Measurements from ENCODE around the gene CHRNA1. TPM values are rescaled to one million over a fixed set of nuclear protein-coding genes. Genes with fewer than 3 reads are reported as not detected.

CHRNA1 gene
- total and polyA plus RNA-seq, 4 donors, result 2.0 TPM; not detected in 3

DNA sequence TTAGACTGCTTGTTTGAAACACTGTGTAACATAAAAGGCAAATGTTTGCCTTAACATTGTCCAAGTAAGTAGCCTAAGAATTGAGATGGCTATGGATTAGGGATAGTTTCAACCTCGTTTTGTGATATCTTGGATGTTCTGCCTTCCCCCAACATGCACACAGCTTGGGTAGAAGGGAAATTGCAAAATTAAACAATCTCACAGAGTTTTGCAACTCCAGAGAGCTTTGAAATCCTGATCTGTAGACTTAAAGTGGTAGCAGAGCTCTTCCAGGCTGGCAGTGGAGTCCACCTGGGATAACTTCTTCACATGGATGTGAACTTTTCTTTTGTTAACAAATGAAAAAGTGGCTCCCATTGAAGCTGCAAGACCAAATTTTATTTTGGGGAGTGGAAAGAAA is 59.6 kb downstream of the CHRNA1 start:
- H3K27me3 ChIP-seq (ENCODE audit: control insufficient read depth in 1 of 2, insufficient read depth in 2 of 2, low read length in 1 of 2), result no peaks in the 10 kb centered on the region
- no peaks in the 10 kb centered on the region for H3K4me1 ChIP-seq (ENCODE audit: control insufficient read depth in 1 of 2, insufficient read depth in 2 of 2, low read length in 2 of 2)
- no peak for DNase-seq
- intact Hi-C loops (cut with DNase I), result no loop called here
- no peaks in the 10 kb centered on the region for H3K36me3 ChIP-seq (ENCODE audit: control insufficient read depth in 1 of 2, insufficient read depth in 2 of 2, low read length in 1 of 2)
- H3K9me3 ChIP-seq (ENCODE audit: control insufficient read depth, low read length), result no peaks in the 10 kb centered on the region
- no peak overlapping the region for H3K4me3 ChIP-seq (ENCODE audit: low read length in 2 of 2)
- H3K27ac ChIP-seq (ENCODE audit: low read depth in 1 of 2, low read length in 2 of 2), result no peak overlapping the region
- WGBS, 2 donors, result 34 to 51% methylated on average over 1 of the region's 1 CpG
- no peak for ATAC-seq (ENCODE audit: low FRiP score)

DNA sequence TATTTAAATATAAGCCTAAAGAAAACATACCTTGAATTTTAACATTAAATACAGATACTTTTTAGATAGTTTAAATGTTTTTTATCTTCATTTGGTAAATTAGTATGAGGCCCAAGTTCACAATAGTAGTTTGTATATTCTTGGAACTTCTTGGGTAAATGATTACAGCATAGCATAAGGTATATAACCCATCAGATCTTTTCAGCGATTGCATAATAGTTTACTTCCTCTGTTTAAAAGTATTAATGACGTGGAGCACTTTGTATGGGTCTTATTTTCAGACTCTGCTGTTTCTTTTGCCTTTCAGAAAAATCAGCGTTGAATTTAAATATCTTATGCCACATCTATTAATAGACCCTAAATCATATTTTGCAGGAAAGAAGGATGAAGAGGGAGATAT is 60.2 kb downstream of the CHRNA1 start:
- Histone ChIP-seq H3K27ac (ENCODE audit: low read depth in 1 of 2, low read length in 2 of 2) (no peak overlapping the region), H3K4me3 (ENCODE audit: low read length in 2 of 2) (no peak overlapping the region), H3K4me1 (ENCODE audit: control insufficient read depth in 1 of 2, insufficient read depth in 2 of 2, low read length in 2 of 2) (no peaks in the 10 kb centered on the region), H3K27me3 (ENCODE audit: control insufficient read depth in 1 of 2, insufficient read depth in 2 of 2, low read length in 1 of 2) (no peaks in the 10 kb centered on the region), H3K36me3 (ENCODE audit: control insufficient read depth in 1 of 2, insufficient read depth in 2 of 2, low read length in 1 of 2) (no peaks in the 10 kb centered on the region), H3K9me3 (ENCODE audit: control insufficient read depth, low read length) (no peaks in the 10 kb centered on the region)
- no peak for DNase-seq
- 55 to 57% methylated on average over 3 of the region's 3 CpGs for WGBS, 2 donors
- intact Hi-C loops (cut with DNase I), result no loop called here
- ATAC-seq (ENCODE audit: low FRiP score), result no peak

DNA sequence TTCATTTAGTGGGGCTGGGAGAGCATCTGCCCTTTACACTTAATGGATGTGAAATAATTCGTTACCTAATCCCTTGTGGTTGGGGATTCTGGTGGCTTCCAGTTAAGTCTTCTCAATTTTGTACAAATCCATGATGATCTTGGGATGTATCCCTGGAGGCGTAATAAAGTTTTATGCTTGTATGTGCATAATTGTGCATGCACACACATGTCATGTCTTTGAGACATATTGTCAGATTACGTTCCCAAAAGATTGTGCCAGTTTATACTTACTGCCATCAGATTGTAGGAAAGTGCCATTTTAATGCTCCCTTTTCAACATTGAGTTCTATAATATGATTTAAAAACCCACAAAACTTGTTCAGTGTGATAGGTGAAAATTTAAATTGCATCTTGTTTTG is 60.8 kb downstream of the CHRNA1 start:
- Histone ChIP-seq H3K27ac (ENCODE audit: low read depth in 1 of 2, low read length in 2 of 2) (no peak overlapping the region), H3K4me1 (ENCODE audit: control insufficient read depth in 1 of 2, insufficient read depth in 2 of 2, low read length in 2 of 2) (no peaks in the 10 kb centered on the region), H3K9me3 (ENCODE audit: control insufficient read depth, low read length) (no peaks in the 10 kb centered on the region), H3K4me3 (ENCODE audit: low read length in 2 of 2) (no peak overlapping the region), H3K27me3 (ENCODE audit: control insufficient read depth in 1 of 2, insufficient read depth in 2 of 2, low read length in 1 of 2) (no peaks in the 10 kb centered on the region), H3K36me3 (ENCODE audit: control insufficient read depth in 1 of 2, insufficient read depth in 2 of 2, low read length in 1 of 2) (no peaks in the 10 kb centered on the region)
- no peak for DNase-seq
- intact Hi-C loops (cut with DNase I), result no loop called here
- WGBS, 2 donors, result 58 to 81% methylated on average over 3 of the region's 3 CpGs
- ATAC-seq (ENCODE audit: low FRiP score), result no peak

DNA sequence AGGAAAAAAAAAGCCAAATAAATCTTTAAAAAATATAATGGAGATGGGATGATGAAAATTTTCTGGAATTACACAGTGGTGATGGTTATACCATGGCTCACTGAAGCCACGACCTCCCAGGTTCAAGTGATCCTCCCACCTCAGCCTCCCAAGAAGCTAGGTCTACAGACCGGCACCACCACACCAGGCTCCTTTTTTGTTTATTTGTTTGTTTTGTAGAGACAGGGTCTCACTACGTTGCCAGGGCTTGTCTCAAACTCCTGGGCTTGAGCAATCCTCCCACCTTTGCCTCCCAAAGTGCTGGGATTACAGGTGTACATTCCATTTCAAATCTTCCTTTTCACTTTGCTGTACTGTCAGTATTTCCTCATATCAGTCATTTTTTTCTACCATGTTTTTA is 61.7 kb downstream of the CHRNA1 start:
- Histone ChIP-seq H3K4me3 (ENCODE audit: low read length in 2 of 2) (no peak overlapping the region), H3K36me3 (ENCODE audit: control insufficient read depth in 1 of 2, insufficient read depth in 2 of 2, low read length in 1 of 2) (no peaks in the 10 kb centered on the region), H3K27me3 (ENCODE audit: control insufficient read depth in 1 of 2, insufficient read depth in 2 of 2, low read length in 1 of 2) (no peaks in the 10 kb centered on the region), H3K27ac (ENCODE audit: low read depth in 1 of 2, low read length in 2 of 2) (no peak overlapping the region), H3K9me3 (ENCODE audit: control insufficient read depth, low read length) (no peaks in the 10 kb centered on the region), H3K4me1 (ENCODE audit: control insufficient read depth in 1 of 2, insufficient read depth in 2 of 2, low read length in 2 of 2) (no peaks in the 10 kb centered on the region)
- ATAC-seq (ENCODE audit: low FRiP score) (no peak), DNase-seq (no peak)
- WGBS, 2 donors, result 42 to 73% methylated on average over 3 of the region's 3 CpGs
- intact Hi-C loops (cut with DNase I), result no loop called here

DNA sequence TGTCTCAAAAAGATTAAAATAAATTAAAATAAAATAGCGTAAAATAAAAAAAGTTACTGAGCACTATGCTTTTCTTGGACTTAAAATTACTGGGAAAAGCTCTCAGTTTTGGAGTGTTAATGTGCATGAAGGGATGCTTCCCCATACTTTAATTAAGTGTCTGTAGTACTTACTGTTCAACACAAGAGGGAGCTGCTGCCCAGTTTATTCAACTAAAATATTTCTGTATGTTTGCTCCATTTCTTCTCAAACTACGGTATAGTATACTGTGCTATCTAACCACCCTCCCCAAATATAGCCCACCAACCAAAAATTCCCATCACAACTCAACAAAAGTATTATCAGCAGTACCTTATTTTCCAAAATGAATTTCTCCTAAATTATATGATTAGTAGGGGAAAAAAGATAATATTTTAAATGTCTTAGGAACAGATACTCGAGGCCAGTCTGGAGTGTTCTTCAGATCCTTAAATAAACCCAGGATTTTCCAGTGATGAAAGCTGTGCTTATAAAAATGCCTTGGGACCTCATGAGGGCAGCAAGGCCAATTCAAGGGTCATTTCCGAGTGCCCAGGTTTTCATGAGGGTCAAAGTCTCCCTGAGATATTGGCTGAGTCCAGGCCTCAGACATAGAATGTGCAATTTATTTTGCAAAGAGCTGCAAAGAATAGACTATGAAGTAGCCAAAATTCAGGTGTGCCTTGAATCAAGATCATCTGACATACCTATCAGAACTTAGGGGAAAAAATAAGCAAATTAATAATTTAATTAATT is 64.1 kb downstream of the CHRNA1 start:
- no peak overlapping the region for H3K4me3 ChIP-seq (ENCODE audit: low read length in 2 of 2)
- no peak overlapping the region for H3K27ac ChIP-seq (ENCODE audit: low read depth in 1 of 2, low read length in 2 of 2)
- peak; percentile 77 for ATAC-seq (ENCODE audit: low FRiP score)
- intact Hi-C loops (cut with DNase I), result no loop called here
- WGBS, 2 donors, result 33 to 34% methylated on average over 4 of the region's 4 CpGs
- no peaks in the 10 kb centered on the region for H3K9me3 ChIP-seq (ENCODE audit: control insufficient read depth, low read length)
- no peaks in the 10 kb centered on the region for H3K4me1 ChIP-seq (ENCODE audit: control insufficient read depth in 1 of 2, insufficient read depth in 2 of 2, low read length in 2 of 2)
- no peaks in the 10 kb centered on the region for H3K36me3 ChIP-seq (ENCODE audit: control insufficient read depth in 1 of 2, insufficient read depth in 2 of 2, low read length in 1 of 2)
- no peaks in the 10 kb centered on the region for H3K27me3 ChIP-seq (ENCODE audit: control insufficient read depth in 1 of 2, insufficient read depth in 2 of 2, low read length in 1 of 2)
- no peak for DNase-seq

Other genes with a start within 250 kb of the CHRNA1 start
- 100 to 1,000 TPM; 107 to 118 TPM for gene WIPF1, start 166.7 kb downstream of the CHRNA1 start, total RNA-seq
- 10 to 100 TPM; 40.9 to 51.7 TPM for gene WIPF1, start 166.7 kb downstream of the CHRNA1 start, polyA plus RNA-seq
- gene CHN1, start 240.9 kb upstream of the CHRNA1 start, total RNA-seq, result 10 to 100 TPM; 23.0 to 25.1 TPM
- gene CHN1, start 240.9 kb upstream of the CHRNA1 start, polyA plus RNA-seq, result 10 to 100 TPM; 18.8 to 29.8 TPM

All from aorta (tissue), 5 donors.